Hepatic stellate cell (primary cell): ENCODE data around the gene ZFYVE19.
"Not testable (repeated sequence)": the region's sequence is repeated elsewhere in the genome, so short reads cannot be mapped to it uniquely, and the experiment has no call there.

Source experiments
- DNase-seq: peaks from one replicate; pipeline ENCODE4 v3.0.0; 2011; ENCODE audit warnings: low spot score

Gene ZFYVE19

GRCh38 chr15:40847223-40847961 is 40.5 kb downstream of the ZFYVE19 start:
- DNase-seq = no peak

- DNase-seq = no peak
Observed at GRCh38 chr15:40850576-40851112, 43.8 kb downstream of the ZFYVE19 start.

GRCh38 chr15:40852529-40852928 is 45.6 kb downstream of the ZFYVE19 start:
- DNase-seq = no peak

- DNase-seq = no peak
Observed at GRCh38 chr15:40853241-40853890, 46.5 kb downstream of the ZFYVE19 start.

- no peak for DNase-seq
Observed at GRCh38 chr15:40854161-40854560, 47.3 kb downstream of the ZFYVE19 start.

GRCh38 chr15:40855706-40856234 is 48.9 kb downstream of the ZFYVE19 start:
- DNase-seq = no peak

- no peak for DNase-seq
Observed at GRCh38 chr15:40856746-40857145, 49.9 kb downstream of the ZFYVE19 start.

- peak; percentile 91 for DNase-seq
Observed at GRCh38 chr15:40857601-40858341, 50.9 kb downstream of the ZFYVE19 start.

- DNase-seq = no peak
Observed at GRCh38 chr15:40858706-40859105, 51.8 kb downstream of the ZFYVE19 start.

- peak; percentile 81 for DNase-seq
Observed at GRCh38 chr15:40859206-40859851, 52.4 kb downstream of the ZFYVE19 start.

- not testable (repeated sequence) for DNase-seq
Observed at GRCh38 chr15:40861147-40861546, 54.3 kb downstream of the ZFYVE19 start.

- no peak for DNase-seq
Observed at GRCh38 chr15:40863660-40864270, 56.9 kb downstream of the ZFYVE19 start.
